ENCODE measurements around the gene REG3G.

GRCh38 chr2:78992451-78992806, 33.1 kb upstream of the REG3G start:
- no peak for TF ChIP-seq CTCF (conservative IDR thresholded peaks at IDR 0.05 in 1 of 2, IDR thresholded peaks at IDR 0.05 in 1 of 2; ENCODE audit: low read depth in 1 of 2, low read length in 2 of 2)
- TF ChIP-seq EZH2 (IDR thresholded peaks at IDR 0.05; ENCODE audit: low read length, missing control alignments) = no peak

Data from fibroblast of lung (primary cell).